Activated gamma-delta T cell treated with anti-CD3 and anti-CD28 coated beads, Interleukin-2, amount 50 U/mL, for 16 hours (primary cell): Measurements from ENCODE around the gene TP63.

Experiments
- DNase-seq: peaks from one replicate; pipeline ENCODE4 v3.0.0-alpha.2; 2020; ENCODE audit warnings: low read depth

TP63 gene

DNA sequence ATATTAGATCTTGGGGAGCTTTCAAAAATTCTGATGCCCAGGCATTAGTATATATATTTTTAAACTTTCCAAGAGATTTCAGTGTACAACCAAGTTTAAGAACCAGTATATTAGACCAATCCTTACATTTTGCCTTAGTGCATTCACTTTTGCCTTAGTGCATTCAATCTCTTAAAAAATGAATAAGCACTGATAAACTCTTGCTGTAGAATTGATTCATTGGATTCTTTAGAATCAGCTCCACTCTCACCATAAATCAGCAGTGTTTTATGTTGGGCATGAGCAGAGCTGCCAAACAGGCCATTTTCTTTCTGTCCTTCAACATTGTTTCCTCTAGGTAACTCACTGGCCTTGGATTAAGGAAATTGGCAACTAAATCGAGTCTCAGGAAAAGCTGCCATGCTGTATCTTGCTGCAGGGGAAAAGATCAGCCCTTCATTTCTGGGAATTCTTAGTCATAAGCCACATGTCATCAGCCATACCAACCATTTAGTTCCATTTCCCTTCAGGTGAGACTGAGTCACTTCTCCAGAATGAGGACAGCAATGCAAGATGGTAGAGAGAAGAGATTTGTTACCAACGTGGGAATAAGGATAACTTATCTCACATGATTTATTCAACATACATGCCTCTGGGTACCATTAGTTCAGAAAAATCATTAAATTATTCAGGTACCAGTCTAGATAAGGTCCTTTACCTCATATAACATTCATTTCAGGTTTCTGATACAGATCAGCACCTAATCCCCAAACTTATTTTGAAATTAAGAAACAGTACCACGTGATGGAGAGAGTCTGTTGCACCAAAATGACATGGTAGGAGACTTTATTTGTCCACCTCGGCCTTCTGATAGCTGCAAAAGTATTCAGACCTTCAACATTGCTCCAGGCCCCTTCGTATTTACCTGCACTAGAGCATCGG, 297.0 kb downstream of the TP63 start:
- no peak for DNase-seq

DNA sequence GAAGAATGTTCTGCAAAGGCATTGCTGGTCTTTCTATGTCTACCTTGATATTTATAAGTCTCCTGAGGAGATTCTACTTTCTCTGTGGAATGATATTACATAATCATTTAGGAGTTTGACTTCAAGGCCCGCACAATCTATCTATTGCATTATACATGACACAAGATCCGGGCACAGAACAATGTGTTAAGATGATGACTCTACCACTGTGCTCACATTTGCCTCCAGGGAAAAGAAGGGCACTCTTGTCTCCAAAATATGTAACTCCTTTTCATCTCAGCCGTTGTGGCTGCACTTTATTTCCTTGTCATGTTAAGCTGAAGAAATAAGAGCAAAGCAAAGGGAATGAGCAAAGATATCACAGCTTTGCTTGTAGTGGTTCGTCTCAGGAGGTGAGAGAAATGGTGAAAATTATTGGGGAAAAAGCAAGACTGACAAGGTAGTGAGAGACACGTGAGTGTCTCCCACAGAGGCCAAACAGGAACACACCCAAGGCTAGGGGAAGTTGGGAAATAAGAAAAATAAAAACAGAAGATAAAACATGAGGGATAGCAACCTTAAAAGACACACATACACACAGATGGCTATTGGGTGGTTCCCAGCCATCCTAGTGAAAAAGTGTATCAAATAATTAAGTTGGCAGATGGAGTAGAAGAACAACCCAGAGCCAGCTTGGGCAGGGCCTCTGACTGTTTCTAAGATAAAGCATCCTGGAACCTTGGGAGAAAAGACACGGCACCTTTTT, 305.2 kb downstream of the TP63 start:
- DNase-seq: no peak

DNA sequence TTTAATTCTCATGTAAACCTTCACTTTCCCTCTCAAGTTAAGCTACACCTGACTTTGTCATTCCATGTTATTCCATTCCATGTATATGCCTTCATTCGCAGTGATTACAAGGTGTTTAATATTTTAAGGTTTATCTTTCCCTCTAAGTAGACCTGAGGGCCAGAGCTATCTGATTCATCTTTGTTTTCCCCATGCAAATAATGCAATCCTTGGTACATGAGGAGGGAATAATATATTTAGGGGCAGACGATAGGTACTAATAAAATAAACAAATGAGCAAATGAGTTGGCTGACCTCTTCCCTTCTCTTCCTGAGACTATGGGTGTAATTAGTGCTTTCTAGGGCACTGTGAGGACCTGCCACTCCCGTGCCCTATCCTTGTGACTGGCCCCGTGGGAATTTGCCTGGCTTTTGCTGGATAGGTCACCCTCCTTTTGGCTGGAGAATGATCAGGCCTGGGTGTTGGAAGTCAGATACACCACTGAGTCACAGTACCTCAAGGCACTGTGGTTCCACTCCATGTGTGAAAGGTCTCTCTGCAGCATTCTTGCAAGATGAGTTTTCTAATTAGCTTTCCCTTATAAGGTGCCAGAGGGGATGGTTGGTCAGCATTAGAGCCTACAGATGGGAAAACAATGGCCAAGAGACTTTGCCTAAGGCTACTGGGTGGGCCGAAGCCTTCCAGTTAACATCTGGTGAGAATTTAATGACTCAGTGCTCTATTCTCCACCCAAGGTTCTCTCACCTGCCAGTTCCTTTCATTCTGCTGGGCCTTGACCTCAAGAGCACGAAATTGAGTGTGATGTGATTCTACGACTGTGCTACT, 306.3 kb downstream of the TP63 start:
- no peak for DNase-seq

DNA sequence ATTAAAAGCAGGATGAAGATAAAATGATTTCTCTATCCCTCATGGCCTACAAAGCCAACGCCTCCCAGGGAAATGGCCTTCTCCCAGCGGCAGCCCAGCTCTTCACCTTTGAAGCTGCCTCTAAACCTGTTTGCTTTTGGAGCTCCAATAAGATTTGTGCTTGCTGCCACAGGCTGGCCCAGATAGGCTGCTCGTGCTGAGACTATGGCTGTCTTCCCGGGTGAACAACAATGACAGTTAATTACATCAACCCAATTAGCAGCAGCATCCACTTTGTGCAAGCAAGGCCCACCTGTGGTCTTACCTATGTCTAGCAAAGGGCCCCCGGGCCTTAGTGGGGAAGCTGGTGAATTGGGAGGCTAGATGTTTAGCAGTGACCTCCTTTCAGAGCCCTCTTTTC, 309.9 kb downstream of the TP63 start:
- DNase-seq: no peak

DNA sequence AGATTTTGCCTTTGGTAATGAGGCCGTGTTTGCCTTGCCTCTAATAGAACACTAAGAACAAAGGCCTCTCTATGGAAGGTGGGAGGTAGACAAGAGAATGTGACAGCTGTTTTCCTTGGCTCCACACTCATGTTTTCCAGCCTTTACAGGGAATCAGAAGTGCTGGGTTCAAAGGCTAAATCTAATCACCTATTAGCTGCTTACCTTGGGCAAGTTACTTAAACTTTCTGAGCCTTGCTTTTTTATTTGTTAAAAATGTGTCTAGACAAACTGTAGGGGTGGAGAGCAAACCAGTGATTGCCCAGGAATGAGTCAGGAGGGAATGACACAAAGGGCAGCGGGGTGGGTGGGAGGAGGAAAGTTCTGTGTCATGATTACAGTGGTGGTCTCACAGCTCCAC, 310.5 kb downstream of the TP63 start:
- DNase-seq: no peak

DNA sequence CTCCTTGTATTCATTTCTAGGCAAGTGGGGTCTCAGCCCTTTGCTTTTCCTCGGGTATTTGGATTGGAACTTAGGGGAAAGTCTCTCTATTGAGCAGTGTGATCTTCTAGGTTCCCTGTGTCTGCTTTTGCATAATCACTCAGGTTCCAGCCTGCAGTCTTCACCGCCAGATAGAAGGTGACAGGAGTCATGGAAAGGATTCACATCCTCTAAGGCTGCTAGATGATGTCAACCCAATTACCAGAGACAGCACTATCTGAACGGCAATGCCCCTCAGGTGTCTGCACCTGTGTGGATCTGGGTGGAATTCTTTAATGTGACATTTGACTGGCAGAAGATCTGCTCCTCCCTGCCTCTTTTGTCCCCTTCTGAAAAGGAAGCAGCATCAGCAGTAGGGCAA, 311.8 kb downstream of the TP63 start:
- DNase-seq: no peak

DNA sequence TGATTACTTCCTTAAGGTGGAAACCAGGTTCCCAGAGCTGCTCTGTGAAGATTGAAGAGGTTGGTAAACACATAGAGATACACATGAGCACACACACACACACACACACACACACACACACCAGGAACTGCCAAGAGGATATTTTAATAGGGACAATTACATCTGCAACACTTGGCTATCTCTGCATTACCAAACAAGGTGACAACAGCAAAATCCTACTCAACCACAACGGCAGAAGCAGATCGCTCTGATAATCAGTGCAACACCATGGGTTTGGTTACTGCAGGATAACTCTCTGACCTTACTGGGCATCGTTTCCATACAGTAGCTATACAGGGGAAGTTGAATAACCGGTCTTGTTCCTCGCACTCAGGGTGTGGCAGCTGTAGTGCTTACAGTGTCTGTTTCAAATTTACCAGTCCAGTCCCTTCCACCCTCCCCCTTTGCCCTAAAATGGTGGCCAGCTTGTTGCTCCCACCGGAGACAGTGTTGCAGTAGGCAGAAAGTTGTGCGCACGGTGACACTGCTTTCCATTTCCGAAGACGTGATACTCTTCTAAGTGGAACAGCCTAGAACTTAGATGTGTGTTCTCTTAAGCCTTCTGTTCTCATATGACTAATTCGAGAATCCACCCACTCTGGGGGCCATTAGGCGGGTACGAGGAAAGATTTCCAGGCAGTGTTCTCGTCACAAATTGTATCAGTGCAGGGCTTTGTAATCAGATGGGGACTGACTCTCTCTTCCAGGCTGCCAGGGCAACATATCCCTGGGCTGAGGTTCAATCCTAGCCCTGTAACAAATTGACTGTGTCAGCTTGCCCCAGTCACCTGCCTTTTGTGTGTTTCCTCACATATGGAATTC, 313.3 kb downstream of the TP63 start:
- DNase-seq: no peak

DNA sequence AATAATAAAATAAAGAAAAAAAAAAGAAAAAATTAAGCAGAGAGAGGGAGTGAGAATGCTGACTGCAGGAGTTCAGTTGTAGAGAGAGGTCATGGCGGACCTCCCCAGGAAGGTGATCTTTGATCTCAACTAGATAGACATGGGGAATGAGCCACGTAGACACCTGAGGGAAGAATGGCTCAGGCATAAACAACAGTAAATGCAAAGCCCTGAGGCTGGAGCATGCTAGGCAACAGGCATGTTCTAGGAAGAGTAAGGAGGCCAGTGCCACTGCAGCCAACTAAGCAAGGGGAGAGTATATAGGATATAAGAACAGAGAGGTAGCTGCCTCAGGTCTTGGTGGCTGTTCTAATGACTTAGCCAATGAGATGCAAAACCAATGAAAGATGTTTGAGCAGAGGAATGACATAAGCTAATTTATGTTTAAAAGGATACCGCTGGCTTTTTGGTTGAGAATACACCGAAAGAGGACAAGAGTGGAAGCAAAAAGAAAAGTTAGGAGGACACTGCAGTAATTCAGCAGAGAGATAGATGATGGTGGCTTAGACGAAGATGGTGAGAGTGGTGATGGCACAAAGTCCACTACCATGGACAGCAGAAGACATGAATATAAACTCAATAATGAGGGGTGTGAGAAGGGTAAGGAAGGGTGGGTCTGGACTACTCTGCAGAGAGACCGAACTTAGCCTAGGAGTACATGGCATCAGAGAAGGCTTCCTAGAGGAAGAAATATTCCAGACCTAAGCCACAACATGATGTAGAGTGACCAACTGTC, 314.9 kb downstream of the TP63 start:
- DNase-seq: no peak
